ENCODE measurements around the gene ANAPC4. TPM values are rescaled to one million over a fixed set of nuclear protein-coding genes. Genes with fewer than 3 reads are reported as not detected.

Gene ANAPC4
- total and polyA plus RNA-seq, 2 donors (not counting 1 experiment from before 2014, with no cell fraction given): 15.9 to 27.1 TPM

DNA sequence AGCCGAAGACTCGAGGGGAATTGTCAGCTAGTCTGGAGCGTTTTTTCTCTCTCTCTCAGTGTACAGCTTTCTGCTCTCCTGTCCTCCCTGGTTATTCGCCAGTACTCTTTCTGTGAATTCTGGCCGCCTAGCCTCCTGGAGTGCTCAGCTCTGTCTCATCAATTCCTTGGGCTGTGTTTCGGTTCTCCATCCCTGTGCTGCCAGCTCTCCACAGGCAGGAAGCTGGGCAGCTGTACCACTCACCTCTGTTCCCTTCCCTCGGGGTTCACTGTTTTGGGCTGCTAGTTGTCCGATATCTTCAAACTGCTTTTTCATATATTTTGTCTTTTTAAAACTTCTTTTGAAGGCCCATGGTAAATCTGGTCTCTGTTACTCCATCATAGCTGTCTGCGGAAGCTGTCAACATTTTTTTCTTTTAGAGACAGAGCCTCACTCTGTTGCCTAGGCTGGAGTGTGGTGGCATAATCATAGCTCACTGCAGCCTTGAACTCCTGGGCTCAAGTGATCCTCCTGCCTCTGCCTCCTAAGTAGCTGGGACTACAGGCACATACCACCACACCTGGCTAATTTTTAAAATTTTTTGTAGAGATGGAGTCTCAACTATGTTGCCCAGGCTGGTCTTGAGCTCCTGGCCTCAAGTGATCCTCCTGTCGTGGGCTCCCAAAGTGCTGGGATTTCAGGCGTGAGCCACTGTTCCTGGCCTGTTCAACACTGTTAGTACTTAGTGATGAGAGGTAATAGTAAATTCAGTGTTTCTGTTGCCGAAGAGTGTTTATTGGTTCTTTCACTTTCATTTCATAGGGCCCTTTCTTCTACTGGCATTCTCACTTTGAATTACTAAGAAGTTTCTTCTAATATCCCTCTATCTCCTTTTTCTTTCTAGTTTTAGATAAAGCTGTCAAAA is 45.9 kb upstream of the ANAPC4 start:
- Histone ChIP-seq H3K79me2 (ENCODE audit: control insufficient read depth, insufficient read depth, low read length) (no peaks in the 10 kb centered on the region), H3K27ac (ENCODE audit: insufficient read depth, low read length) (peak overlapping the region; percentile 51), H3K4me3 (replicated peaks in 1 of 4; ENCODE audit: control extremely low read depth in 1 of 4, insufficient read depth in 1 of 4, low read depth in 3 of 4, low read length in 4 of 4) (peak overlapping the region; percentile 11 to 41 (median 30)), H3K4me2 (ENCODE audit: extremely low read depth, insufficient read depth, low read length) (peak overlapping the region; percentile 58), H4K20me1 (ENCODE audit: control insufficient read depth, extremely low read depth, insufficient read depth, low read length) (no peaks in the 10 kb centered on the region), H3K9ac (ENCODE audit: insufficient read depth, low read length) (no peak overlapping the region), H3K9me3 (ENCODE audit: control insufficient read depth, insufficient read depth, low read depth, low read length) (no peaks in the 10 kb centered on the region), H3K36me3 (ENCODE audit: control insufficient read depth, insufficient read depth, low read length) (no peaks in the 10 kb centered on the region), H3K4me1 (ENCODE audit: control insufficient read depth, extremely low read depth, insufficient read depth, low read length) (no peaks in the 10 kb centered on the region), H3K27me3 (ENCODE audit: control insufficient read depth, insufficient read depth, low read length) (no peaks in the 10 kb centered on the region), H2AFZ (ENCODE audit: low read length) (peak overlapping the region; percentile 33)
- DNase-seq (ENCODE audit: low read depth in 2 of 2): peak in 1 of 2 donors; percentile 23
- TF ChIP-seq, protein P1, sequence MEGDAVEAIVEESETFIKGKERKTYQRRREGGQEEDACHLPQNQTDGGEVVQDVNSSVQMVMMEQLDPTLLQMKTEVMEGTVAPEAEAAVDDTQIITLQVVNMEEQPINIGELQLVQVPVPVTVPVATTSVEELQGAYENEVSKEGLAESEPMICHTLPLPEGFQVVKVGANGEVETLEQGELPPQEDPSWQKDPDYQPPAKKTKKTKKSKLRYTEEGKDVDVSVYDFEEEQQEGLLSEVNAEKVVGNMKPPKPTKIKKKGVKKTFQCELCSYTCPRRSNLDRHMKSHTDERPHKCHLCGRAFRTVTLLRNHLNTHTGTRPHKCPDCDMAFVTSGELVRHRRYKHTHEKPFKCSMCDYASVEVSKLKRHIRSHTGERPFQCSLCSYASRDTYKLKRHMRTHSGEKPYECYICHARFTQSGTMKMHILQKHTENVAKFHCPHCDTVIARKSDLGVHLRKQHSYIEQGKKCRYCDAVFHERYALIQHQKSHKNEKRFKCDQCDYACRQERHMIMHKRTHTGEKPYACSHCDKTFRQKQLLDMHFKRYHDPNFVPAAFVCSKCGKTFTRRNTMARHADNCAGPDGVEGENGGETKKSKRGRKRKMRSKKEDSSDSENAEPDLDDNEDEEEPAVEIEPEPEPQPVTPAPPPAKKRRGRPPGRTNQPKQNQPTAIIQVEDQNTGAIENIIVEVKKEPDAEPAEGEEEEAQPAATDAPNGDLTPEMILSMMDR (conservative IDR thresholded peaks at IDR 0.05 in 1 of 2, IDR thresholded peaks at IDR 0.05 in 1 of 2; ENCODE audit: low read depth in 1 of 2, low read length in 2 of 2): no peak
- no peak for TF ChIP-seq EZH2 (IDR thresholded peaks at IDR 0.05; ENCODE audit: low read length, missing control alignments)

DNA sequence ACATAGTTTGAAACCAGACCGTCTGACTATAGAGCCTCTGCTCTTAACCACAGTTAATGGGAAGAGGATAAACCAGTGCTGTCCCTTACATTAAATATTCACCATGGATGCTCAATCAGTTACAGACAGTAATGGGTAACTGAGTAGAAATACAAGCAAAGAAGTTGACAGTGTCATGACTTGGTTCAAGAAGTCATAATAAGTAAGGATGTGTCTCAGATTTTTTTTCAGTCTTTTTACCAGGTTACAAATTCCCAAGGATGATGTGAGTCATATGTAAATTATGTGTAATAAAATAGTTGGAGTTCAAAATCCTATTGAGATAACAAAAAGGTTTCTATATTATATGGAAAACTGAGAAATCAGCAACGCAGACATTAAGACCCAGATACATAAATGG is 33.4 kb upstream of the ANAPC4 start:
- H3K27ac ChIP-seq (ENCODE audit: insufficient read depth, low read length): no peak overlapping the region
- H2AFZ ChIP-seq (ENCODE audit: low read length): no peak overlapping the region
- H3K4me3 ChIP-seq (replicated peaks in 1 of 4; ENCODE audit: control extremely low read depth in 1 of 4, insufficient read depth in 1 of 4, low read depth in 3 of 4, low read length in 4 of 4): no peak overlapping the region
- H4K20me1 ChIP-seq (ENCODE audit: control insufficient read depth, extremely low read depth, insufficient read depth, low read length): no peaks in the 10 kb centered on the region
- TF ChIP-seq EZH2 (IDR thresholded peaks at IDR 0.05; ENCODE audit: low read length, missing control alignments): no peak
- TF ChIP-seq, protein P1 (conservative IDR thresholded peaks at IDR 0.05 in 1 of 2, IDR thresholded peaks at IDR 0.05 in 1 of 2; ENCODE audit: low read depth in 1 of 2, low read length in 2 of 2): no peak
- no peaks in the 10 kb centered on the region for H3K27me3 ChIP-seq (ENCODE audit: control insufficient read depth, insufficient read depth, low read length)
- no peaks in the 10 kb centered on the region for H3K36me3 ChIP-seq (ENCODE audit: control insufficient read depth, insufficient read depth, low read length)
- peak in 1 of 2 donors; percentile 32 for DNase-seq (ENCODE audit: low read depth in 2 of 2)
- H3K4me2 ChIP-seq (ENCODE audit: extremely low read depth, insufficient read depth, low read length): no peak overlapping the region
- no peaks in the 10 kb centered on the region for H3K9me3 ChIP-seq (ENCODE audit: control insufficient read depth, insufficient read depth, low read depth, low read length)
- no peaks in the 10 kb centered on the region for H3K4me1 ChIP-seq (ENCODE audit: control insufficient read depth, extremely low read depth, insufficient read depth, low read length)
- H3K79me2 ChIP-seq (ENCODE audit: control insufficient read depth, insufficient read depth, low read length): no peaks in the 10 kb centered on the region
- no peak overlapping the region for H3K9ac ChIP-seq (ENCODE audit: insufficient read depth, low read length)

DNA sequence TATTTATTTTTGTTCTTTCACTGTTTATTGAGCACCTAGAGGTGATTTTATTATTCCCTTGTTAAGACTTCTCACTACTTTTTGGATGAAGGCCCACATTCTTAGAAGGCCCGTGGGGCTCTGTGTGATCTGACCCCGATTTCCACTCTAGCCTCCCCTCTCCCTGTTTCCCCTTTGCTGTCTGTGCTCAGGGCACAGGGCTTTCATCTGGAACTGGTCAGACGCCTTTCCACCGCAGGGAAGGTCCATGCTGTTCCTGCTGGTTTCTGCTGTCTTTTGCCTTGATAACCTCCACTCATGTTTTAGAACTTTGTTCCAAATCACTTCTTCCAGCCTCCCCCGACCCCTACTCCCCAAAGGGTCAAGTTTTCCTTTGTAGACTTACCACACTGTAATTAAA is 31.3 kb upstream of the ANAPC4 start:
- DNase-seq (ENCODE audit: low read depth in 2 of 2): peak in 1 of 2 donors; percentile 24
- Histone ChIP-seq H3K79me2 (ENCODE audit: control insufficient read depth, insufficient read depth, low read length) (no peaks in the 10 kb centered on the region), H3K4me2 (ENCODE audit: extremely low read depth, insufficient read depth, low read length) (no peak overlapping the region), H3K27me3 (ENCODE audit: control insufficient read depth, insufficient read depth, low read length) (no peaks in the 10 kb centered on the region), H3K4me3 (replicated peaks in 1 of 4; ENCODE audit: control extremely low read depth in 1 of 4, insufficient read depth in 1 of 4, low read depth in 3 of 4, low read length in 4 of 4) (no peak overlapping the region), H3K9ac (ENCODE audit: insufficient read depth, low read length) (no peak overlapping the region), H3K27ac (ENCODE audit: insufficient read depth, low read length) (no peak overlapping the region), H3K9me3 (ENCODE audit: control insufficient read depth, insufficient read depth, low read depth, low read length) (no peaks in the 10 kb centered on the region), H3K4me1 (ENCODE audit: control insufficient read depth, extremely low read depth, insufficient read depth, low read length) (no peaks in the 10 kb centered on the region), H3K36me3 (ENCODE audit: control insufficient read depth, insufficient read depth, low read length) (no peaks in the 10 kb centered on the region), H4K20me1 (ENCODE audit: control insufficient read depth, extremely low read depth, insufficient read depth, low read length) (no peaks in the 10 kb centered on the region), H2AFZ (ENCODE audit: low read length) (no peak overlapping the region)
- no peak for TF ChIP-seq EZH2 (IDR thresholded peaks at IDR 0.05; ENCODE audit: low read length, missing control alignments)
- TF ChIP-seq, protein P1 (conservative IDR thresholded peaks at IDR 0.05 in 1 of 2, IDR thresholded peaks at IDR 0.05 in 1 of 2; ENCODE audit: low read depth in 1 of 2, low read length in 2 of 2): no peak

Data from fibroblast of lung (primary cell).